Neural progenitor cell (in vitro differentiated cells): ENCODE results near the gene SIDT2. TPM values are rescaled to one million over a fixed set of nuclear protein-coding genes. Genes with fewer than 3 reads are reported as not detected.

Source experiments
- DNase-seq: peaks from one replicate; pipeline ENCODE4 v3.0.0-alpha.2; 2016; ENCODE audit warnings: low spot score
- H2AFZ ChIP-seq: fragments of 200-600 bp; sonication (generic); replicated peaks from 2 replicates; pipeline ENCODE4 v1.6.1; 2016; ENCODE audit warnings: antibody characterized with exemption
- H3F3A ChIP-seq: fragments of 200-600 bp; sonication (generic); 2 replicates; pipeline ENCODE4 v1.6.1; 2016; ENCODE audit warnings: antibody characterized with exemption, low read depth
- H3K27ac ChIP-seq: fragments of 200-600 bp; sonication (generic); 2 replicates; pipeline ENCODE4 v1.5.1; 2016; ENCODE audit warnings: mild to moderate bottlenecking
- H3K27me3 ChIP-seq: fragments of 200-600 bp; sonication (generic); 2 replicates; pipeline ENCODE4 v1.6.1; 2016; ENCODE audit warnings: mild to moderate bottlenecking, moderate library complexity
- H3K36me3 ChIP-seq: fragments of 200-600 bp; sonication (generic); 2 replicates; pipeline ENCODE4 v1.5.1; 2016
- H3K4me1 ChIP-seq: fragments of 200-600 bp; sonication (generic); 2 replicates; pipeline ENCODE4 v1.6.1; 2016; ENCODE audit warnings: mixed run types
- H3K4me2 ChIP-seq: fragments of 200-600 bp; sonication (generic); 2 replicates; pipeline ENCODE4 v1.6.1; 2016
- H3K4me3 ChIP-seq: fragments of 200-600 bp; sonication (generic); 2 replicates; pipeline ENCODE4 v1.5.1; 2016
- H3K79me2 ChIP-seq: fragments of 200-600 bp; sonication (generic); 2 replicates; pipeline ENCODE4 v1.6.1; 2016; ENCODE audit warnings: low read depth
- H3K9ac ChIP-seq: fragments of 200-600 bp; sonication (generic); 2 replicates; pipeline ENCODE4 v1.6.1; 2016
- H3K9me3 ChIP-seq: fragments of 200-600 bp; sonication (generic); 2 replicates; pipeline ENCODE4 v1.5.1; 2016; ENCODE audit warnings: low read depth
- H4K20me1 ChIP-seq: fragments of 200-600 bp; sonication (generic); 2 replicates; pipeline ENCODE4 v1.6.1; 2016; ENCODE audit warnings: low read depth
- H3K27ac Mint-ChIP-seq: 3 replicates; pipeline ENCODE4 v1.8.0; 2021; ENCODE audit warnings: mixed read lengths
- H3K27me3 Mint-ChIP-seq: 2 replicates; pipeline ENCODE4 v1.8.0; 2022; ENCODE audit warnings: low read depth, mild to moderate bottlenecking, inconsistent platforms, moderate library complexity, mixed read lengths; ENCODE audit not compliant: insufficient read depth
- H3K36me3 Mint-ChIP-seq: 3 replicates; pipeline ENCODE4 v1.8.0; 2021; ENCODE audit warnings: mixed read lengths
- H3K4me1 Mint-ChIP-seq: 3 replicates; pipeline ENCODE4 v1.8.0; 2021; ENCODE audit warnings: mixed read lengths
- H3K4me3 Mint-ChIP-seq: 3 replicates; pipeline ENCODE4 v1.8.0; 2021; ENCODE audit warnings: mild to moderate bottlenecking, moderate library complexity, mixed read lengths
- H3K9me3 Mint-ChIP-seq: 3 replicates; pipeline ENCODE4 v1.8.0; 2020; ENCODE audit warnings: mixed read lengths
- CTCF ChIP-seq: fragments of 200-600 bp; sonication (generic); IDR thresholded peaks from 2 replicates; pipeline ENCODE4 v1.5.1; 2017; ENCODE audit warnings: antibody characterized with exemption, mild to moderate bottlenecking
- EZH2 ChIP-seq: fragments of 200-600 bp; sonication (generic); IDR thresholded peaks from 2 replicates; pipeline ENCODE4 v1.6.1; 2017; ENCODE audit warnings: antibody characterized with exemption, mild to moderate bottlenecking, moderate library complexity
- EZH2phosphoT487 ChIP-seq: fragments of 200-600 bp; sonication (generic); IDR thresholded peaks from 2 replicates; pipeline ENCODE4 v1.6.1; 2017; ENCODE audit warnings: antibody characterized with exemption
- total RNA-seq: library from RNA; depleted of rRNA; stranded (reverse); fragments of >200 nt; gene quantifications from 2 replicates; pipeline ENCODE4 v1.2.3, GENCODE V29; 2015; ENCODE audit warnings: low replicate concordance

The SIDT2 gene
- total RNA-seq, 1 donor from 2014 or later, result 13.3 TPM

- Histone ChIP-seq H3F3A (peaks cover 11% of the 10 kb centered on the region), H3K27ac (no peak overlapping the region), H3K27me3 (no peaks in the 10 kb centered on the region), H3K9ac (no peak overlapping the region), H3K4me2 (no peak overlapping the region), H3K79me2 (peaks cover 26% of the 10 kb centered on the region), H4K20me1 (no peaks in the 10 kb centered on the region), H3K36me3 (no peaks in the 10 kb centered on the region), H3K9me3 (no peaks in the 10 kb centered on the region), H3K4me3 (no peak overlapping the region), H2AFZ (no peak overlapping the region), H3K4me1 (peaks cover 4% of the 10 kb centered on the region)
- DNase-seq, result no peak
- TF ChIP-seq CTCF, result no peak
- Mint-ChIP-seq H3K4me1 (peaks cover 19% of the 10 kb centered on the region), H3K36me3 (peaks cover 5% of the 10 kb centered on the region), H3K4me3 (no peak overlapping the region), H3K9me3 (no peaks in the 10 kb centered on the region), H3K27me3 (peaks cover 3% of the 10 kb centered on the region), H3K27ac (no peak overlapping the region)
These were observed 49.5 kb downstream of the SIDT2 start for GRCh38 chr11:117228091-117228490.

DNA sequence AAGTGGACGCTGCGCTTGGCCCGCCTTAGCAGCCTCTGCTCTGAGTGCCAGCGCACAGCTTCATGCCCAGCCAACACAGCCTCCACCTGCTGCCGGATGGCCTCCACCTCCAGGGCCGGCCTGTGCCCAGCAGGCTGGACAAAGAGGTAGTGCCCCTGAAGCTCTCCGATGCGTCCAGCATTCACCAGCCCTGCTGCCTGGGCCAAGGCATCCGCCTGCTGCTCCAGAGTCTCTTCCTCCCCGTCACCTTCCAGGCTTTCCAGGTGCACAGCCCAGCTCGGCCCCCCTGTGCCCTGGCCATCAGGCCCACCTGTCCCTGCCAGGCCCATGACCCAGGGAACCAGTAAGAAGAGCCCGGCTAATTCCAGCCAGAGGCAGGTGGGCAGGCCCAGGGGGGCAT lies 50.9 kb downstream of the SIDT2 start:
- Histone ChIP-seq H3K27ac (no peak overlapping the region), H3K36me3 (no peaks in the 10 kb centered on the region), H3K27me3 (no peaks in the 10 kb centered on the region), H2AFZ (no peak overlapping the region), H3K4me2 (no peak overlapping the region), H3K4me3 (no peak overlapping the region), H4K20me1 (no peaks in the 10 kb centered on the region), H3K9ac (no peak overlapping the region), H3K79me2 (peaks cover 39% of the 10 kb centered on the region), H3K4me1 (peaks cover 12% of the 10 kb centered on the region), H3F3A (peaks cover 22% of the 10 kb centered on the region), H3K9me3 (no peaks in the 10 kb centered on the region)
- no peak for DNase-seq
- Mint-ChIP-seq H3K4me3 (peak overlapping the region; percentile 7), H3K4me1 (peaks cover 32% of the 10 kb centered on the region), H3K9me3 (no peaks in the 10 kb centered on the region), H3K27ac (no peak overlapping the region), H3K36me3 (peaks cover 5% of the 10 kb centered on the region), H3K27me3 (peaks cover 9% of the 10 kb centered on the region)
- TF ChIP-seq EZH2, result no peak
- no peak for TF ChIP-seq EZH2phosphoT487
- TF ChIP-seq CTCF, result no peak

DNA sequence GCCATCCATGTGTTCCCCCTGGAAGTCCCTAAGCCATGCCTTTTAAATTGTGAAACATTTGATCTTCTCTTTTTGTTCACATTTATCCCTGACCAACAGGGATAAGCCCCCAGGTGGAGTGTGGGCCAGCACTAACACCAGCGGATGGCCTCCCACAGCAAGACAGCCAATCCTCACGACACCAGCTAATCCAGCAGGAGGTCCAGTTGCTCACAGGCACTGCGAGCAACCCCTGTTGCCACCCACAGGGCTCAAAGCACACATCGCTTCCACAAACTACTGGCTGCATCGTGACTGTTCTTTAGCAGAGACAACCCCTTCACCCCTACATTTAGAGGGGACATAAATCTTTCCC lies 51.4 kb downstream of the SIDT2 start:
- Histone ChIP-seq H3K4me2 (no peak overlapping the region), H4K20me1 (no peaks in the 10 kb centered on the region), H2AFZ (no peak overlapping the region), H3K79me2 (peaks cover 44% of the 10 kb centered on the region), H3K36me3 (no peaks in the 10 kb centered on the region), H3K27me3 (no peaks in the 10 kb centered on the region), H3K9me3 (no peaks in the 10 kb centered on the region), H3K9ac (no peak overlapping the region), H3K27ac (no peak overlapping the region), H3K4me3 (no peak overlapping the region), H3K4me1 (peaks cover 12% of the 10 kb centered on the region), H3F3A (peaks cover 22% of the 10 kb centered on the region)
- Mint-ChIP-seq H3K36me3 (peaks cover 5% of the 10 kb centered on the region), H3K27me3 (peaks cover 9% of the 10 kb centered on the region), H3K9me3 (no peaks in the 10 kb centered on the region), H3K27ac (no peak overlapping the region), H3K4me1 (peaks cover 32% of the 10 kb centered on the region), H3K4me3 (no peak overlapping the region)
- DNase-seq, result no peak
- TF ChIP-seq EZH2 (no peak), CTCF (no peak), EZH2phosphoT487 (no peak)
